K562 (cell line): ENCODE measurements around the gene MAGEA4. TPM values are rescaled to one million over a fixed set of nuclear protein-coding genes. Genes with fewer than 3 reads are reported as not detected.

ENCODE experiments used
- BRD4 ChIP-seq: fragments of 200-600 bp; sonication (generic); IDR thresholded peaks from 2 replicates; pipeline ENCODE4 v1.6.1; 2017; ENCODE audit warnings: inconsistent platforms
- CGGBP1 ChIP-seq: fragments of 250-450 bp; sonication (Bioruptor Pico); IDR thresholded peaks from 2 replicates; pipeline ENCODE4 v1.9.0; 2021; ENCODE audit warnings: mild to moderate bottlenecking
- E2F5 ChIP-seq: sonication (generic); formaldehyde crosslinking; IDR thresholded peaks from 2 replicates; pipeline ENCODE4 v1.8.0; 2022; ENCODE audit warnings: mild to moderate bottlenecking, missing genetic modification reagents
- L3MBTL2 ChIP-seq: fragments of 450-650 bp; IDR thresholded peaks from 2 replicates; pipeline ENCODE4 v1.6.1; 2016; ENCODE audit warnings: mild to moderate bottlenecking, moderate library complexity
- MAX ChIP-seq: sonication (generic); formaldehyde crosslinking; IDR thresholded peaks from 2 replicates; pipeline ENCODE4 v1.9.0; 2022; ENCODE audit warnings: mild to moderate bottlenecking, missing genetic modification reagents
- MEF2A ChIP-seq: IDR thresholded peaks from 2 replicates; pipeline ENCODE4 v1.6.1; 2011; ENCODE audit warnings: low read depth, mild to moderate bottlenecking, low read length, moderate library complexity; ENCODE audit not compliant: control insufficient read depth
- RFX1 ChIP-seq: fragments of 450-650 bp; IDR thresholded peaks from 2 replicates; pipeline ENCODE4 v1.6.1; 2016; ENCODE audit warnings: mild to moderate bottlenecking, moderate library complexity
- TBL1XR1 ChIP-seq, 2 experiments: IDR thresholded peaks; 2 replicates each; pipeline ENCODE4 v1.6.1; 2012; ENCODE audit warnings: improper control_type of control experiment in 2 of 2, low read length in 2 of 2, mild to moderate bottlenecking in 1 of 2
- VEZF1 ChIP-seq: fragments of 200-800 bp; sonication (Bioruptor generic); IDR thresholded peaks from 2 replicates; pipeline ENCODE4 v1.6.1; 2017; ENCODE audit warnings: missing genetic modification characterization, missing compliant biosample characterization
- YY1 ChIP-seq, 3 experiments: IDR thresholded peaks; 2 replicates each; pipeline ENCODE4 v1.6.1; 2011; ENCODE audit warnings: low read length in 2 of 3, mild to moderate bottlenecking in 2 of 3, moderate library complexity in 2 of 3, borderline replicate concordance in 1 of 3, control low read depth in 1 of 3, low read depth in 1 of 3; ENCODE audit not compliant: insufficient read depth in 3 of 3, insufficient replicate concordance in 2 of 3, control insufficient read depth in 1 of 3, insufficient read length in 1 of 3; ENCODE audit errors: extremely low read depth in 1 of 3
- ZNF212 ChIP-seq: fragments of 450-650 bp; formaldehyde crosslinking; IDR thresholded peaks from 2 replicates; pipeline ENCODE4 v1.4.0; 2020; ENCODE audit warnings: mild to moderate bottlenecking
- ZNF316 ChIP-seq: fragments of 450-650 bp; IDR thresholded peaks from 2 replicates; pipeline ENCODE4 v1.6.1; 2016
- ZNF398 ChIP-seq: fragments of 250-450 bp; sonication (Bioruptor Pico); IDR thresholded peaks from 2 replicates; pipeline ENCODE4 v1.8.0; 2021; ENCODE audit warnings: moderate library complexity, mild to moderate bottlenecking, inconsistent platforms
- ZNF830 ChIP-seq: fragments of 250-450 bp; sonication (Bioruptor Pico); IDR thresholded peaks from 2 replicates; pipeline ENCODE4 v1.5.0; 2021; ENCODE audit warnings: mild to moderate bottlenecking
- polyA plus RNA-seq, 8 experiments: library from polyadenylated mRNA; depleted of rRNA in 4 of 8; stranded (reverse) in 5 of 8; unstranded in 3 of 8; fragments of >200 nt; fragmentation: Nextera tagmentation in 2 of 8; fragmentation: Illumina TruSeq in 1 of 8; extraction: Ambion mirVana in 2 of 8; extraction: Trizol in 1 of 8; gene quantifications; 2 replicates each; pipeline versions ENCODE4 v1.2.1 to v1.2.3, GENCODE V29; 2011 to 2014; ENCODE audit warnings: inconsistent platforms in 1 of 8, missing spikeins in 1 of 8
- total RNA-seq, 7 experiments: library from RNA; depleted of rRNA in 6 of 7; stranded (reverse); fragments of >200 nt in 6 of 7; fragmentation: Illumina TruSeq in 2 of 7; extraction: Trizol in 2 of 7; gene quantifications; 2 replicates each; pipeline versions ENCODE4 v1.2.1 to v1.2.3, GENCODE V29; 2011 to 2021; ENCODE audit warnings: low replicate concordance in 1 of 7

The MAGEA4 gene
- total and polyA plus RNA-seq, 9 of the 15 experiments (the other 6 are each of a cell fraction or from before 2014, with no cell fraction given) = 0.42 to 1.9 (median 0.69) TPM

- TF ChIP-seq CGGBP1 (CRISPR knock-in tag) = no peak
- TF ChIP-seq L3MBTL2 = peak; percentile 50; the same call in 1 of the 2 replicates
- TF ChIP-seq TBL1XR1 (IDR thresholded peaks at IDR 0.05; ENCODE audit: low read length in 2 of 2) = no peak
- no peak for TF ChIP-seq VEZF1 (CRISPR knock-in tag)
- TF ChIP-seq BRD4 = peak; percentile 50; the same call in 1 of the 2 replicates
- no peak for TF ChIP-seq RFX1
- TF ChIP-seq ZNF398 = no peak
- no peak for TF ChIP-seq MEF2A
- no peak for TF ChIP-seq YY1 (IDR thresholded peaks at IDR 0.05; ENCODE audit: borderline replicate concordance in 1 of 3, control insufficient read depth in 1 of 3, extremely low read depth in 1 of 3, insufficient read depth in 3 of 3, insufficient read length in 1 of 3, insufficient replicate concordance in 2 of 3, low read depth in 1 of 3, low read length in 2 of 3)
- TF ChIP-seq MAX (CRISPR knock-in tag) = no peak
- TF ChIP-seq ZNF316 = no peak
- no peak for TF ChIP-seq ZNF212 (CRISPR knock-in tag)
- TF ChIP-seq E2F5 (CRISPR knock-in tag) = no peak
- TF ChIP-seq ZNF830 (CRISPR knock-in tag) = no peak
These were observed 15.8 kb upstream of the MAGEA4 start (continued) for GRCh38 chrX:151896734-151897474.
